T-helper 1 cell treated with Interleukin-12 subunit alpha and Interleukin-12 subunit beta and Interleukin-4 antibody, amounts not matched to agents 30 ng/mL and 1 ng/mL, for 36 hours (primary cell): ENCODE results near the gene ESRP2. TPM values are rescaled to one million over a fixed set of nuclear protein-coding genes. Genes with fewer than 3 reads are reported as not detected.

Source experiments
- intact Hi-C: fragments of 100-400 bp; cut with micrococcal nuclease; formaldehyde crosslinking; loops from one replicate; pipeline ENCODE4 v1.15.1; 2024
- total RNA-seq: library from RNA; stranded (reverse); gene quantifications from 2 replicates; pipeline ENCODE4 v1.2.3, GENCODE V29; 2022

The ESRP2 gene
- total RNA-seq, 1 donor from 2014 or later = not detected

DNA sequence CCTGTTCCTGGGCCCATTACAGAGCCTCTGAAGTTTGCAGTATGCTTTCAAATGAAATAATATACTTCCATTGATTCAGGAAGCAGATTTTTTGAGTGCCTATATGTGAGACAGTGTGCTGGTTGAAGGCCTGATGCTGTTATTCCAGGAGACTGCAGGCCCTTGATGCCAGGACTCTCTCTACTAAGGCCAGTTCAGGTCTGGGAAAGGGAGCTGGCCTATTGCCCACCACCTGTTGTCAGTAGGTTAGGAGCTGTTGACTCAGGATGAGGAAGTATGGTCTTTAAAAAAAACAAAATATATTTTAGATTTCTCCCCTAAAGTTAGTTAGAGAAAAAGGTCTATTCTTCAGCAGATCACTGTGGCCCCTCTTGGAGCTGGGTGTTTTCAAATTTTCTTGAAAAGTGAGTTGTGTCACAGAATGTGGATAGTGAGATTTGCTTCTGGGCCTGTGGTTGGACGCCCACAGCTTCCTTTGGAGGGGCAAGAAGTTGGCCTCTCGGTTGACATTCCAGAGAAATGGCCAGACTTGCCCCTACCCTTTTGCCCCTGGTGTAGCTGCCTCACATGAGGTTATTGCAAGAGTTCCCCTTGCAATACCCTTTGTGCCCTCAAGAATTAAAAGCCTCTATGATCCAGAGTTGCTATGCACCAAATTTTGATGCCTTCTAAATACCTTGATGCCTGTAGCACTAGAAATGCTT is 7.9 kb downstream of the ESRP2 start:
- intact Hi-C loops = loop anchor here (2.0 to 5.0 kb wide), 5 partner anchors 17 to 411 kb away; partner anchors contain the start of genes NFATC3 and PSMB10

DNA sequence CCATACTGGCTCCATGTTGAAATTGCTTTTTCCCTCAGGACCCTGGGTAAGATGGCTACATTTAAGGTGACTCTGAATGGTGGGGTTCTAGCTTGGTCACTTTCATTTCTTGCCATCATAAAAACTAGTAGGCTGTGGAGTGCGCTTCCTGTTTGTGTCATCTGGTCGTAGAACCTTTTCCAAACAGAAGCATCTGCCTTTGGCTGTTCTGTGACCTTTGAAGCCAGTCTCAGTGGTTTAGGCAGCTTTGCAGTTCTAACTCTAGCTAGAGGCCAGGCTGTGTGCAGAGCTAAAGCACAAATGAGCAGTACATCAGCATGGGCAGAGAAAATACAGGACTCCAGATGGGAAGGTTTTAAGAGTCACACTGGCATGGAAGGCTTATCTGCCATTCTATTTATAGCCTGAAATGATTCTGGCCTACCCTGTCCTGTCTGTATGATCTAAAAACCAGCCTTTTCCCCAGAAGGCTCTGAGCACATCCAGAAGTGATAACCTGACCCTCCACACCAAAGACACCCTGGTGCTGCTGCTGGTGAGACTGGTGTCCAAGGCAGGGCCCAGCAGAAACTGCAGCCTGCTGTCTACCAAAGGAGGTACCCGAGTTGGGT is 8.6 kb downstream of the ESRP2 start:
- intact Hi-C loops = loop anchor here (5.0 kb wide), 2 partner anchors 290 to 395 kb away; partner anchors contain the start of gene PSMB10

DNA sequence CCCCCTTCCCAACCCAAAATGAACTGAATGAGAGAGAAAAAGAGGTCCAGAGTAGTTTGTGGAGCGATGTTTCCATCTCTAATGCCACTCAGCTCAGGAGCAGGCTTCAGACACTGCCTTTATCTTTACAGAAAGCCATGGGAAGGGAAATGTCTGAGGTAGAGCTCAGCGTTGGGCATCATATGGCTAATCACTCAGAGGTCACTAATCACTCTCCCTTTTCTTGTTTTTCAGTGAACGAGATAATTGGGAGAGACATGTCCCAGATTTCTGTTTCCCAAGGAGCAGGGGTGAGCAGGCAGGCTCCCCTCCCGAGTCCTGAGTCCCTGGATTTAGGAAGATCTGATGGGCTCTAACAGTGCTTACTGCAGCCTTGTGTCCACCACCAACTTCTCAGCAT is 9.8 kb downstream of the ESRP2 start:
- intact Hi-C loops = loop anchor here (5.0 kb wide), 2 partner anchors 289 to 394 kb away; partner anchors contain the start of gene PSMB10

DNA sequence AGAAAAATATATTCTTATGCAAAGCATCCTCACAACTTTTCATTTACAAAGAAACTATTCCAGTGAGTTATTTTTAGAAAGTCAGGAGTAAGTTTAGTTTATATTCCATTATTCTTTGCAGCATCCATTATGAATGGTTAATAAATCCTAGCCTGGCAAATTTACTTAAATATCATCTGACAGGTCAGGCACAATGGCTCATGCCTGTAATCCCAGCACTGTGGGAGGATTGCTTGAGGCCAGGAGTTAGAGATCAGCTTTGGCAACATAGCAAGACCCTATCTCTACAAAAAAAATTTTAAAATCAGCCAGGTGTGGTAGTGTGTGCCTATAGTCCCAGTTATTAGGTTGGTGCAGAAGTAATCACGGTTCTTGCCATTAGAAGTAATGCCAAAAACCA is 12.9 kb downstream of the ESRP2 start:
- intact Hi-C loops = no loop called here

DNA sequence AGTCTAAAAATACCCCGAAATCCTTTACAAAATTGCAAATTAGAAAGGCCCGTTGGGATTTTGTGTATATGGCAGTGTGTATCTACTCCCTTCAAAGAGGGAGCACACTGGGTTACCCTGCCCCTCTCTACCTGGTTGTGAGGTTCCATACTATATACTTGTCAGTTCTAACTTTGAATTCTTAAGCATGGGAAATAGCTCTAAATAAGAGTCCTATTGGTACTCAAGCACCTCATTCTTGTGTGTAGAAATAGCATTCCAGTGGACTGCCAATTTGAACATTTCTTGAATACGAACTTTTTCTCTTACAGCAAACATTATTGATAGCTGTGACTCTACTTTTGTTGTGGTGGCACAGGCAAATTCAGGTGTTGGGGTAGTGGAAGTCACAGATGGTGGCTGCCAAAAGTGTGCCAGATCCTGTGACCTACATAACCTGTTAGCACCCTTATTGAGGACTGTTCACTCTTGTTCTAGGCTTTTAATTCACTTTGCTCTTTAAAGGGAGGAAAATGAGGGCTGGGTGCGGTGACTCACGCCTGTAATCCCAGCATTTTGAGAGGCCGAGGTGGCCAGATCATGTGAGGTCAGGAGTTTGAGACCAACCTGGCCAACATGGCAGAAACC is 16.1 kb downstream of the ESRP2 start:
- intact Hi-C loops = no loop called here

DNA sequence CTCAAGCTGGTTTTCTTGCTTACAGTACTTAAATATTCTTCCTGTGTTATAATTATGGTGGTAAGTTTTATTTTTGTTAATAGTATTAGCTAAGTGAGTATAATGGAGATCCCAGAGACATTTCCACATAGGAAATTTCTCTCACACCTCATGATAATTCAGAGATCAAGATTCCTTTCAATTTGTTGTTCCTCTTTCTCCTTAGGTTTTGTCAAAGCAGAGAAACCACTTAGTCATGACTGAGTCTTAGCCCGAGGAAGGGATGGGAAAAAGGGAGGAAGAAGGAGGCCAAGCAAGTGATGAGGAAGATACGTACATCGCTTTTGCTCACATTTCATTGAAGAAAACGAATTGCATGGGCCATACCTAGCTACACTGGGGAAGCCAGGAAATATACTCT is 18.4 kb downstream of the ESRP2 start:
- intact Hi-C loops = no loop called here

DNA sequence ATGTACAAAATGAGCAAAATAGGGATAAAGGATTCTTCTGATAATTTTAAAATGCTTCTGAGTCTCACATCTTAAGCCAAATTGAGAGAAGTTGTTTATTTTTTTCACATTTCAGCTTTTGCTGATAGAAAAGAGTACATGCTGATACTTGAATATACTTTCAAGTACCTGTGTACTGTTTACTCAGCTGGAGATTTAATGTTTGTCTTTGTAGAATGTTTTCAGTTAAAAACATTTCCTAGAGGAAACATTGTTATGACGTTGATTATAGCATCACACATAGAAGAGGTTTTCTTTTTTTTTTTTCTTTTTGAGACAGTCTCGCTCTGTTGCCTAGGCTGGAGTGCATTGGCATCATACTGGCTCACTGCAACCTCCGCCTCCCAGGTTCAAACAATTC is 19.7 kb downstream of the ESRP2 start:
- intact Hi-C loops = no loop called here

DNA sequence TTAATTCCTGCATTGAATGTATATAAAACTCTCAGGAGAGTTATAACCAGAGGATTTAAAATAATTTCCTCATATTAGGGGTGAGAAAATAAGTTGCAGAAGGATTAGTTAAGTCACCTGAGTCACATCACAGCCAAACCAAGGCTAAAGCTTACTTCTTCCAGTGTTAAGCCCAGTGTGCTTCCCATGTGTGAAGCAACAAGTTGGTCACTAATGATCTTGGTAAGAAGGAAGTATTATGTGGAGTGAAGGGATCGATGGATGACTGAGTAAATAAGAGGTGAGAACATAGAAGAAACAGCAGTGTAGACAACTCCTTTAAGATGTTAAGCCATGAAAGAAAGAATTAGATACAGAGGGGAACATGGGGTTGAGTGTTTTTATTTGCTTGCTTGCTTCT is 20.6 kb downstream of the ESRP2 start:
- intact Hi-C loops = no loop called here

DNA sequence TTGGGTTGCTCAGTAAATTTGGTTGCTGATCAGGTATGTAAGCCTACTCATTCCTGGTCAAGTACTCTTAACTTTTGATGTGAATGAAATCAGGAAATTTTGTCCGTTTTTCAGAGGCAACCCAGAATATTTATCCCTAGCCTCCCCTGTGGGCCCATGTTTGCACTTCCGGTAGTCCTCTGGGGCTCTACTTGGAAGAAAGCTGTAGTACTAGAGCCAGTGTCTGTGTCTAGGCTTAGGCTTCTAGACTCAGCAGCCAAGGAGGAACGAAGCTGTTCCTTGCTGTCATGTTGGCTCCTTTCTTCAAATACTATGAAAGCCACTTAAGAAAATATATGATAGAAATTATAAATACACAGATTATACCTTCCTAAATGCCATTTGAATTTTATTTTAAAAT is 21.2 kb downstream of the ESRP2 start:
- intact Hi-C loops = no loop called here

DNA sequence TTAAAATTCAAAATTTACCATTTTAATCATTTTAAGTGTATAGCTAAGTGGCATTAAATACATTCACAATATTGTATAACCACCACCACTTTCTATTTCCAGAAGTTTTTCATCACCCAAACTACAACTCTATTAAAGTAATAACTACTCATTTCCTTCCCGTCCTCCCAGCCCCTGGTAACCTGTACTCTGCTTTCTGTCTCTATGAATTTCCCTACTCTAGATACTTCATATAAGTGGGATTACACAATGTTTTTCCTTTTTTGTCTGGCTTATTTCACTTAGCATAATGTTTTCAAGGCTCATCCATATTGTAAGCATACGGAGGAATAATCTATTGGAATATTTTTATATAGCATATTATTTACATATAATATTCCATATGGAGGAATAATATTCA is 29.7 kb downstream of the ESRP2 start:
- intact Hi-C loops = no loop called here

DNA sequence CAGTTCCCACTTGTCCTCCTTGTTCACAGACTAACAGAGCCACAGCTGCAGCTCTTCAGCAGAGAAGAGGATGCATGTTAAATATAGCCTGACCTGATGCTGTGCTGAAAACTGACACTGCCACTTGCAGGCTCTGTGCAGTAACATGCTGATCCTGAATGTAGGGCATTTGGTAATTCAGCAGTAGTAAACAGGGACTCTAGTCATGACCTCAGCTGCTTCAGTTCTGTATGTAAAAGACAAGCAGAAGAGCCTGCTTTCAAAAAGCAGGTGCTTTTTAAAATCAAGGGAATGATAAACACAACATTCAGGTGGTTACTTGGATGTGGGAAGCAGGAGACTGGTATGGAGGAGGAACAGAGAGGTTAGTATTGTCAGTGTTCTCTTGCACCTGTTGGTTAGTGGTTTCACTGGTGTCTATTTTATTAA is 33.8 kb downstream of the ESRP2 start:
- intact Hi-C loops = no loop called here

DNA sequence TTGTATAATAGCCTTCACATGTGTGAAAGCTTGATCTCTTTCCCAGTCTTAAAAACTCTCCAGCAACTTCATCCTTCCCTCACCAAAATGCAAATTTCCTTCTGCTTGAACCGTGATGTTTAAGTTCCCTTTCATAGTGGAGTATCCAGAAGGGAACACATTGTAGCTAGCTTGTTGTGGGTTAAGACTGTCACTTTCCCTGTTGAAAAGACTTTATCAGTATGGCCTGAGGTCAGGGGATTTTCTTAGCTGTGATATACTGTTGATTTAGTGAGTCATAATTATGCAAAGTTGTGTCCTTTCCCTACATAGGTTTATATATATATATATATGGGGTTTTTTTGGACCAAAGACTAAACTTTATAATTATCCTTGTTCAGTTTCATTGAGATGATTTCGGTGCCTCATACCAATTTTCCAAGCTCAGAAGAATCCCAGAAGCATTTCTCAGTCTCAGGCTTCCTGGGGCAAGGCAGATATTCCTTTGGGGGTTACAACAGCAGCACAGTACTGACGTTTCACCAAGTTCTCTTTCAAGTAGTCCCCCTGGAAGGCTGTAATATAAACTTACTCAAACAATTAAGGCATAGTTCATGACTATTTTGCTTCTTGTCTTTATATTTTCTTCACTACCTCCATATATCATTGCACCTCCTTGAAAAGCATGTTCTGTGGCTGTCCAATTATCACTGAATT is 35.7 kb downstream of the ESRP2 start:
- intact Hi-C loops = no loop called here

DNA sequence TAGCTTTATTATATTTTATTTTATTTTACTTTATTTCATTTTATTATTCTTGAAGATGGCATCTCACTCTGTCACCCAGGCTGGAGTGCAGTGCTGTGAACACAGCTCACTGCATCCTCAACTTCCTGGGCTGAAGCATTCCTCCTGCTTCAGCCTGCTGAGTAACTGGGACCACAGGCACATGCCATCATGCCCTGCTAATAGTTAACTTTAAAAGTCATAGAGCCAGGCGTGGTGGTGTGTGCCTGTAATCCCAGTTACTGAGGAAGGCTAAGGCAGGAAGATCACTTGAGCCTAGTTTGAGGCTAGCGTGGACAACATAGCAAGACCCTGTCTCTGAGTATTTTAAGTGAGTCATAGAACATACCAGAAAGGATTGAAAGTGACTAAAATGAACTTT is 38.7 kb downstream of the ESRP2 start:
- intact Hi-C loops = no loop called here

DNA sequence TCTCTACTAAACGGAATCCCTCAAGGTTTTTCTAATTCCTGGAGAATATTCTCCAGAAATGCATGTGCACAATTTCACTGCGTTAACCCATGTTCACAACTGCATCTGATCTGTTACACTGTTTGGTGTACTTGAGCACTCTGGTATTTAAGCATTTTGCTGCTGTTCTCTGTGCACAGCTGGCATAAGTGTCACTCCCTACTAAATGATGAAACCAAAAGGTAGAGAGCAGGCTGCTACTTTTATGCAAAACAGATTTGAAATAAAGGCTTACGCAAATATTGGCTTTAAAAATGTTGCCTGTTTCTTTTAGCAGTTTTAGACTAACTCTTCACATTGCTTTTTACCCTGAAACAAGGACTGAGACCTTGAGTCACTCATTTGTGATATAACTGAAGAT is 41.7 kb downstream of the ESRP2 start:
- intact Hi-C loops = no loop called here

DNA sequence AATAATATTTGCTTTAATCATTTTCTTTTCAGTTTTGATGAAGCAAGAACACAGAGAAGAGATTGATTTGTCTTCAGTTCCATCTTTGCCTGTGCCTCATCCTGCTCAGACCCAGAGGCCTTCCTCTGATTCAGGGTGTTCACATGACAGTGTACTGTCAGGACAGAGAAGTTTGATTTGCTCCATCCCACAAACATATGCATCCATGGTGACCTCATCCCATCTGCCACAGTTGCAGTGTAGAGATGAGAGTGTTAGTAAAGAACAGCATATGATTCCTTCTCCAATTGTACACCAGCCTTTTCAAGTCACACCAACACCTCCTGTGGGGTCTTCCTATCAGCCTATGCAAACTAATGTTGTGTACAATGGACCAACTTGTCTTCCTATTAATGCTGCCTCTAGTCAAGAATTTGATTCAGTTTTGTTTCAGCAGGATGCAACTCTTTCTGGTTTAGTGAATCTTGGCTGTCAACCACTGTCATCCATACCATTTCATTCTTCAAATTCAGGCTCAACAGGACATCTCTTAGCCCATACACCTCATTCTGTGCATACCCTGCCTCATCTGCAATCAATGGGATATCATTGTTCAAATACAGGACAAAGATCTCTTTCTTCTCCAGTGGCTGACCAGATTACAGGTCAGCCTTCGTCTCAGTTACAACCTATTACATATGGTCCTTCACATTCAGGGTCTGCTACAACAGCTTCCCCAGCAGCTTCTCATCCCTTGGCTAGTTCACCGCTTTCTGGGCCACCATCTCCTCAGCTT is 45.0 kb downstream of the ESRP2 start:
- intact Hi-C loops = no loop called here

DNA sequence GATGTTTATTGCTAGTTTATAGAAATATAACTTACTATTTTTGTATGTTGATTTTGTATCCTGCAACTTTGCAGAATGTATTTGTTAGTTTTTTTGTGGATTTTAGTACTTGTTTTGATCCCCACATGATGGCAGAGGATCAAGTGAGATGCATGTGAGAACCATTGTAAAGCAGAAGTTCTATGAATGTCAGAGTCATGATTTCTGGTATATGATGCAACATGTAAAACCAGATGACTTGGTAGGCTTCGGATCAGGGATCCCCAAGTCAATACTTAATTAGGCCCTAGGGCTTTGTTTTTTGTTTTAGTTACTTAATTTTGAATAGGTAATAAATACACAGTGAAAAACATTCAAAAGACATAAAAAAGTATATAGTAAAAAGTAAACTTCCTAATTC is 45.8 kb downstream of the ESRP2 start:
- intact Hi-C loops = no loop called here

DNA sequence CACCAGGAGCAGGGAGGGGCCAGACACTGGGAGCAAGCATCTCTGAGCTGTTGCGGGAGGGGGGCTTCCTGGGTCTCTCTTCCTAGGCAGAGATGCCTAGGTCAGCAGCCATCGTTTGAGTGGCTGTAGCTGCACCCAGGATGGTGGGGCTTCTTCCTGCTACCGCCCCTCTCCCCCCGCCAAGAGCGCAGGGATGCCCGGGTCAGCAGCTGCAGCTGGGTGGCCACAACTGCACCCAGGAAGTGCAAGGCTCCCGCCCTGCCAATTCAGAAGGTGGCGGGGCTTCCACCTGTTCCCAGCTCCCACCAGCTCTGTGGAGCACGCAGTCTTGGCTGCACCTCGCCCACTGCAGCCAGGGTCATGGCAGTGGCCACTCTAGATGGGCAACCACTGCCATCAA is 47.8 kb downstream of the ESRP2 start:
- intact Hi-C loops = no loop called here

DNA sequence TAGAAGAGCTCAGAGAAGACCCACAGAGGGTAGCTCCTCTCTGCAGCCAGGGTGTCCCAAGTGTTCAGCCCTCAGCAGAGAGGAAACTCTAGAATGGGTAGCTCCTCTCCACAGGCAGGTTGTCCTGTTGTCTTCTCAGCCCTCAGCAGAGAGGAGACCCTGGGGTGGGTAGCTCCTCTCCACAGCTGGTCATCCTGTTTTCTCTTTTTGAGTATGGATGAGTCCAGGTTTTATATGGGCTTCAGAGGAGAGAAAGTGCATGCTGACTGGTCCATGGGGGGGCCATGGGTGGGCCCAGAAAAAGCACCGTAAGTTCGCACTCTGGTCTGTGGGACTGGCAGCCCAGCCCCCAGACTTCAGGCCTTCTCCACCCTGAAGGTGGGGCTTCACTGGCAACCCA is 48.4 kb downstream of the ESRP2 start:
- intact Hi-C loops = no loop called here

DNA sequence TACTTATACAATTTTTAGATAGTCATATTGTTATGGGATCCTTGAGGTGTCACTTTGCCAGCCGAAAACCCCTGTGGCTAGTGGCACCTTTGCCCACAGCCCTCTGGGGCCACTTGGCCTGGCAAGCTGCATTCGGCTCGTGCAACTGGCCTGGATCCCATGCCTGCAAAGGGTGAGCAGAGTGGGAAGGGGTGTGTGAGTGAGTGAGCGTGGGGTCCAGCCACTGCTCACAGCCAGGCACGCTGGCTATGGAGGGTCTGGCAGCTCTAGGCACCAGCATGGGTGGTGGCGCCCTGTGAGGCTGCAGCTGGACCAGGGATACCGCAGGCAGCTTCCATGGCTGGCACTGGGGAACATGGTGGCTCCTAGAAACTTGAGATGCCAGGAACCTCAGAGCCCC is 49.0 kb downstream of the ESRP2 start:
- intact Hi-C loops = no loop called here

DNA sequence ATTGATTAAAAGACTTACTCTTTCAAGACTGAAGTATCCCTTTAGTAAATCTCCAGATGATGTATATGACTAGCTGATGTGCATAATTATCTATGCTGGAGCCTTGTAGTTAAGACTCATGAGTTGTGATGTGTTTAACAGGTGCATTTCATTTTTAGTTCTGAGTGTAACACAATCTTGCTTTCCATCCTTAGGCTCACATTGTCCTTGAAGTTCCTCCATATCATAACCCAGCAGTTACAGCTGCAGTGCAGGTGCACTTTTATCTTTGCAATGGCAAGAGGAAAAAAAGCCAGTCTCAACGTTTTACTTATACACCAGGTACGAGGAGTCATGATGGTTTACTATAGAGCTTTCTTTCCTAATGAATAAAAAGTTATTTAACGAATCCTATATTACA is 52.9 kb downstream of the ESRP2 start:
- intact Hi-C loops = no loop called here

DNA sequence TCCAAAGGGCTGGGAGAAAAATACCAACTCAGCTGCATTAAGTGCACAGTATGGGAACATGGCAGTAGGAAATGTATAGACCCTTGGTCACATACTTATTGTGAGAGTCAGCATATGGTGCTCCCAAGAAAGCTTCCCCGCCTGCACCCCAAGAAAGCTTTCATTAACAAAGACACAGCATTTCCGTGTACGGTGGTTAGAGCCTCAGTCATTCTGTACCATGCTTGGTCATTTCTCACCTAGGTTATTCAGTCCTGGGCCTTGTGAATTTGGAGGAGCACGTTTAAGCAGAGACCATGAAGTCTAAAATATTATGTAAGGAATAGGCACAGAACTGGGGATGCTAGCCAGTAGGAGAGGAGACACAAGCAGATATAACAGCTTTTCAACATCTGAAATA is 56.1 kb downstream of the ESRP2 start:
- intact Hi-C loops = no loop called here
